GM12878 (cell line): ENCODE data around the gene PINLYP. TPM values are rescaled to one million over a fixed set of nuclear protein-coding genes. Genes with fewer than 3 reads are reported as not detected.

ENCODE experiments used
- FOS ChIP-seq: IDR thresholded peaks from 3 replicates; pipeline ENCODE4 v1.6.1; 2011; ENCODE audit warnings: borderline replicate concordance; ENCODE audit not compliant: insufficient read length; ENCODE audit errors: extremely low read depth
- IKZF2 ChIP-seq, 2 experiments: fragments of 450-650 bp; IDR thresholded peaks; 2 replicates each; pipeline ENCODE4 v1.6.1; 2017; ENCODE audit warnings: mild to moderate bottlenecking in 2 of 2, moderate library complexity in 2 of 2
- KDM1A ChIP-seq: fragments of 200-600 bp; sonication (generic); IDR thresholded peaks from 2 replicates; pipeline ENCODE4 v1.6.1; 2016; ENCODE audit warnings: borderline replicate concordance
- MAX ChIP-seq: IDR thresholded peaks from 2 replicates; pipeline ENCODE4 v1.6.1; 2012; ENCODE audit warnings: low read depth, low read length, improper control_type of control experiment
- MEF2B ChIP-seq: fragments of 450-650 bp; IDR thresholded peaks from 2 replicates; pipeline ENCODE4 v1.6.1; 2018; ENCODE audit warnings: mild to moderate bottlenecking, moderate library complexity; ENCODE audit not compliant: partially characterized antibody, poor library complexity, severe bottlenecking
- MXI1 ChIP-seq: fragments of 150-350 bp; IDR thresholded peaks from 2 replicates; pipeline ENCODE4 v1.6.1; 2011; ENCODE audit warnings: low read depth, mild to moderate bottlenecking, inconsistent platforms, low read length, improper control_type of control experiment
- RAD21 ChIP-seq: IDR thresholded peaks from 2 replicates; pipeline ENCODE4 v1.6.1; 2011; ENCODE audit warnings: mild to moderate bottlenecking, low read depth, low read length, moderate library complexity; ENCODE audit not compliant: insufficient read depth
- RAD51 ChIP-seq: fragments of 450-650 bp; IDR thresholded peaks from 2 replicates; pipeline ENCODE4 v1.6.1; 2016; ENCODE audit warnings: moderate library complexity, mild to moderate bottlenecking, inconsistent platforms
- SMAD1 ChIP-seq: fragments of 450-650 bp; IDR thresholded peaks from 2 replicates; pipeline ENCODE4 v1.6.1; 2018; ENCODE audit warnings: mild to moderate bottlenecking, low read depth; ENCODE audit not compliant: partially characterized antibody
- SREBF2 ChIP-seq: IDR thresholded peaks from 2 replicates; pipeline ENCODE4 v1.6.1; 2012; ENCODE audit warnings: mild to moderate bottlenecking, low read length
- YY1 ChIP-seq: IDR thresholded peaks from 2 replicates; pipeline ENCODE4 v1.6.1; 2011; ENCODE audit warnings: low read depth, mild to moderate bottlenecking, low read length
- ZSCAN29 ChIP-seq: fragments of 450-650 bp; IDR thresholded peaks from 2 replicates; pipeline ENCODE4 v1.6.1; 2017; ENCODE audit warnings: mild to moderate bottlenecking, moderate library complexity
- polyA plus RNA-seq, 11 experiments: library from polyadenylated mRNA; depleted of rRNA in 4 of 11; unstranded in 6 of 11; stranded (reverse) in 5 of 11; fragments of >200 nt; fragmentation: Nextera tagmentation in 4 of 11; fragmentation: Illumina TruSeq in 1 of 11; extraction: Ambion mirVana in 4 of 11; extraction: Trizol in 1 of 11; gene quantifications; 1 replicate in 1 of 11; 2 replicates in 10 of 11; pipeline versions ENCODE4 v1.2.1 to v1.2.3, GENCODE V29; 2011 to 2016; ENCODE audit warnings: inconsistent platforms in 2 of 11, missing spikeins in 2 of 11, low read depth in 1 of 11
- total RNA-seq, 4 experiments: library from RNA; depleted of rRNA in 3 of 4; stranded (reverse); fragments of >200 nt in 3 of 4; fragmentation: Illumina TruSeq in 1 of 4; extraction: Trizol in 1 of 4; gene quantifications; 2 replicates each; pipeline versions ENCODE4 v1.2.1 to v1.2.3, GENCODE V29; 2013 to 2021

Gene PINLYP
- total and polyA plus RNA-seq, 10 of the 15 experiments (the other 5 are each of a cell fraction or from before 2014, with no cell fraction given): 1.0 to 26.9 (median 11.4) TPM

- TF ChIP-seq MEF2B (peak; percentile 35), FOS (no peak), ZSCAN29 (peak; percentile 63; the same call in 1 of the 2 replicates), RAD51 (no peak), MXI1 (peak; percentile 71), RAD21 (no peak), SREBF2 (no peak), KDM1A (no peak), IKZF2 (IDR thresholded peaks at IDR 0.05) (peak; percentile 56 to 73), MAX (no peak; the same call in 1 of the 2 replicates), YY1 (peak; percentile 49; the same call in 1 of the 2 replicates), SMAD1 (no peak)
These were observed 20.6 kb downstream of the PINLYP start, which contains the start of the genes IRGQ and ZNF576 (continued) for GRCh38 chr19:43595999-43596841.
